OCI-LY1 (cell line): ENCODE measurements around the gene SLAMF8.

Experiments
- EZH2 ChIP-seq: fragments of 200-600 bp; sonication (generic), shearing (Covaris generic); IDR thresholded peaks from 2 replicates; pipeline ENCODE4 v1.8.0; 2017; ENCODE audit warnings: borderline replicate concordance, mixed run types, mild to moderate bottlenecking, antibody characterized with exemption, low read length, moderate library complexity, mixed read lengths
- TF ChIP-seq, protein P1 (sequence below): fragments of 200-600 bp; sonication (generic), shearing (Covaris generic); IDR thresholded peaks from 2 replicates; pipeline ENCODE4 v1.5.1; 2017; ENCODE audit warnings: mild to moderate bottlenecking, antibody characterized with exemption, low read length, moderate library complexity, mixed read lengths

DNA sequence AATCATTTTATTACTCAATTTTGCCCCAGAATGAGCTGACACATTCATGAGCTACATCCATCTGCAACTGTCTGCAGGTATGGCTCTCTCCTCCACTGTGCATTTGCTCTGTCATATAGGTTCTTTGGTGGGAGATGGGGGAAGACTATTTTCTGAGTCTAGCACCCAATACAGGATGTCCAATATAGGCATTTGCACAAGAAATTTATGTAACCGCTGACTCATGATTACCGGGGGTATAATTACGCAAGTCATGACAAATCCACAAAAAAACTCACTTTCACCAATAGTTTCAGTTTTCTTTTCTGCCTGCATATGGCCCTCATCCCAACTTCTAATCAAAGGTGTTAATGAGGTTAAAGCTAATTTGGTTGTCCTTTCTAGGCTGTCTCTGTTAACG is 53.3 kb downstream of the SLAMF8 start:
- no peak for TF ChIP-seq EZH2
- TF ChIP-seq, protein P1, sequence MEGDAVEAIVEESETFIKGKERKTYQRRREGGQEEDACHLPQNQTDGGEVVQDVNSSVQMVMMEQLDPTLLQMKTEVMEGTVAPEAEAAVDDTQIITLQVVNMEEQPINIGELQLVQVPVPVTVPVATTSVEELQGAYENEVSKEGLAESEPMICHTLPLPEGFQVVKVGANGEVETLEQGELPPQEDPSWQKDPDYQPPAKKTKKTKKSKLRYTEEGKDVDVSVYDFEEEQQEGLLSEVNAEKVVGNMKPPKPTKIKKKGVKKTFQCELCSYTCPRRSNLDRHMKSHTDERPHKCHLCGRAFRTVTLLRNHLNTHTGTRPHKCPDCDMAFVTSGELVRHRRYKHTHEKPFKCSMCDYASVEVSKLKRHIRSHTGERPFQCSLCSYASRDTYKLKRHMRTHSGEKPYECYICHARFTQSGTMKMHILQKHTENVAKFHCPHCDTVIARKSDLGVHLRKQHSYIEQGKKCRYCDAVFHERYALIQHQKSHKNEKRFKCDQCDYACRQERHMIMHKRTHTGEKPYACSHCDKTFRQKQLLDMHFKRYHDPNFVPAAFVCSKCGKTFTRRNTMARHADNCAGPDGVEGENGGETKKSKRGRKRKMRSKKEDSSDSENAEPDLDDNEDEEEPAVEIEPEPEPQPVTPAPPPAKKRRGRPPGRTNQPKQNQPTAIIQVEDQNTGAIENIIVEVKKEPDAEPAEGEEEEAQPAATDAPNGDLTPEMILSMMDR: no peak
